A673 (cell line): ENCODE results near the gene PRKCA. TPM values are rescaled to one million over a fixed set of nuclear protein-coding genes. Genes with fewer than 3 reads are reported as not detected.

Experiments used
- BruUV-seq: library from RNA; stranded (reverse); fragments of 400-500 nt; replicated peaks from 2 replicates; lab custom pipeline; 2021; lab: Mats Ljungman, UMichigan
- CTCF ChIA-PET: fragments of 300-600 bp; sonication (Branson Sonifier 250); formaldehyde crosslinking; loops from one replicate; lab custom pipeline; 2022; ENCODE audit warnings: antibody characterized with exemption; lab: Charles Lee
- POLR2A ChIA-PET: fragments of 300-600 bp; sonication (Branson Sonifier 250); formaldehyde crosslinking; loops from one replicate; lab custom pipeline; 2022; ENCODE audit warnings: antibody characterized with exemption; ENCODE audit not compliant: low non-redundant PET; lab: Charles Lee
- DNase-seq: peaks from one replicate; pipeline ENCODE4 v3.0.0-alpha.2; 2015; ENCODE audit warnings: low spot score
- H3K27ac ChIP-seq: fragments of 200-600 bp; sonication (generic); 2 replicates; pipeline ENCODE4 v1.5.1; 2016; ENCODE audit warnings: mixed run types, low read depth, mild to moderate bottlenecking, mixed read lengths, antibody characterized with exemption, low read length; ENCODE audit not compliant: poor library complexity, severe bottlenecking
- H3K27me3 ChIP-seq: fragments of 200-600 bp; sonication (generic); replicated peaks from 2 replicates; pipeline ENCODE4 v1.6.1; 2017; ENCODE audit warnings: mixed run types, low read depth, mild to moderate bottlenecking, mixed read lengths, antibody characterized with exemption, low read length; ENCODE audit not compliant: insufficient read depth, poor library complexity
- H3K36me3 ChIP-seq: fragments of 200-600 bp; sonication (generic); 2 replicates; pipeline ENCODE4 v1.6.1; 2016; ENCODE audit warnings: mixed run types, mild to moderate bottlenecking, mixed read lengths, antibody characterized with exemption, low read length; ENCODE audit not compliant: insufficient read depth, poor library complexity, severe bottlenecking
- H3K4me1 ChIP-seq: fragments of 200-600 bp; sonication (generic); 2 replicates; pipeline ENCODE4 v1.6.1; 2017; ENCODE audit warnings: mixed run types, mild to moderate bottlenecking, mixed read lengths, antibody characterized with exemption, low read length; ENCODE audit not compliant: insufficient read depth, poor library complexity, severe bottlenecking
- H3K4me3 ChIP-seq: fragments of 200-600 bp; sonication (generic); 2 replicates; pipeline ENCODE4 v1.5.1; 2016; ENCODE audit warnings: low read depth, mixed run types, mild to moderate bottlenecking, mixed read lengths, low read length; ENCODE audit not compliant: poor library complexity, severe bottlenecking
- H3K9me3 ChIP-seq: fragments of 200-600 bp; sonication (generic); 2 replicates; pipeline ENCODE4 v1.6.1; 2016; ENCODE audit warnings: mixed run types, low read depth, mild to moderate bottlenecking, mixed read lengths, antibody characterized with exemption, low read length; ENCODE audit not compliant: poor library complexity, severe bottlenecking
- EZH2 ChIP-seq: fragments of 200-600 bp; sonication (generic); IDR thresholded peaks from 2 replicates; pipeline ENCODE4 v1.6.1; 2017; ENCODE audit warnings: borderline replicate concordance, low read depth, mild to moderate bottlenecking, mixed read lengths, antibody characterized with exemption, low read length; ENCODE audit not compliant: poor library complexity, severe bottlenecking
- intact Hi-C: fragments of 100-400 bp; cut with micrococcal nuclease; formaldehyde crosslinking; loops from one replicate; pipeline ENCODE4 v1.10.0; 2022; ENCODE audit not compliant: unreplicated experiment
- total RNA-seq: library from RNA; stranded (reverse); gene quantifications from 2 replicates; pipeline ENCODE4 v1.2.3, GENCODE V29; 2021
- TF ChIP-seq, protein P1 (sequence below): fragments of 300-800, 200-600 bp; sonication (generic); conservative IDR thresholded peaks from 2 replicates; pipeline ENCODE4 v1.5.1; 2017; ENCODE audit warnings: low read depth, mild to moderate bottlenecking, antibody characterized with exemption, low read length, moderate library complexity, mixed read lengths

PRKCA gene
- total RNA-seq, 1 experiment from 2014 or later = 16.3 TPM

DNA sequence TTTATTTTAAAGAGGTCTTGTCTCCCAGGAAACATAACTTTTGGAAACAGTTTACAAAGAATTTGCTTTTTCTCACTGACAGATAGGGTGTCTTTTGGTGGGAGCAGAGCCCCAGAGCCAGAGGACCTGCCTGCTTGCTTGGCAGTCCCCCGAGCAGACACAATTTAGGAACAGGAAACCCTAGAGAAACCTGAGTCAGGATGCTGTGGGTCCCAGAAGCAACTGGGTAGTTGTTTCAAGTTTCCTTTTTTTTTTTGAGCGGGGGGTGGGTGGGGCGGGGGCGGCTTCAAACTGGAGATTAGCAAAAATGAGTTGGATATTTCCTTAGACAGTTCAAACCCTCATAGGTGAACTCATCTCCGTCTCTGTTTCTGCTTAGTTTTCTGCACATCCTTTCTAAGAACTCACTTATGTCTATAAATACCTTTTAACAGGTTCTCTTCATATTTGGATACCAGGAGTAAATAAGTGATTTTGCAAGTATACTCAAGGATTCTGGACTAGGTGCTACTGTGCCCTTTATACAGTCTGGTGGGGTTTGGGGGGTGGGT is 135.1 kb downstream of the PRKCA start:
- no peaks in the 10 kb centered on the region for H3K27me3 ChIP-seq
- H3K9me3 ChIP-seq = no peaks in the 10 kb centered on the region
- no peaks in the 10 kb centered on the region for H3K36me3 ChIP-seq
- ChIA-PET POLR2A (no interaction called here), CTCF (no interaction called here)
- intact Hi-C loops = no loop called here
- no peak for DNase-seq
- no peak overlapping the region for H3K4me3 ChIP-seq
- no peaks in the 10 kb centered on the region for H3K4me1 ChIP-seq
- no peak overlapping the region for H3K27ac ChIP-seq
- no TSS peak for BruUV-seq
- TF ChIP-seq, protein P1, sequence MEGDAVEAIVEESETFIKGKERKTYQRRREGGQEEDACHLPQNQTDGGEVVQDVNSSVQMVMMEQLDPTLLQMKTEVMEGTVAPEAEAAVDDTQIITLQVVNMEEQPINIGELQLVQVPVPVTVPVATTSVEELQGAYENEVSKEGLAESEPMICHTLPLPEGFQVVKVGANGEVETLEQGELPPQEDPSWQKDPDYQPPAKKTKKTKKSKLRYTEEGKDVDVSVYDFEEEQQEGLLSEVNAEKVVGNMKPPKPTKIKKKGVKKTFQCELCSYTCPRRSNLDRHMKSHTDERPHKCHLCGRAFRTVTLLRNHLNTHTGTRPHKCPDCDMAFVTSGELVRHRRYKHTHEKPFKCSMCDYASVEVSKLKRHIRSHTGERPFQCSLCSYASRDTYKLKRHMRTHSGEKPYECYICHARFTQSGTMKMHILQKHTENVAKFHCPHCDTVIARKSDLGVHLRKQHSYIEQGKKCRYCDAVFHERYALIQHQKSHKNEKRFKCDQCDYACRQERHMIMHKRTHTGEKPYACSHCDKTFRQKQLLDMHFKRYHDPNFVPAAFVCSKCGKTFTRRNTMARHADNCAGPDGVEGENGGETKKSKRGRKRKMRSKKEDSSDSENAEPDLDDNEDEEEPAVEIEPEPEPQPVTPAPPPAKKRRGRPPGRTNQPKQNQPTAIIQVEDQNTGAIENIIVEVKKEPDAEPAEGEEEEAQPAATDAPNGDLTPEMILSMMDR = no peak
- TF ChIP-seq EZH2 = no peak

- no TSS peak for BruUV-seq
Measured at GRCh38 chr17:66438101-66438500, 135.7 kb downstream of the PRKCA start.

DNA sequence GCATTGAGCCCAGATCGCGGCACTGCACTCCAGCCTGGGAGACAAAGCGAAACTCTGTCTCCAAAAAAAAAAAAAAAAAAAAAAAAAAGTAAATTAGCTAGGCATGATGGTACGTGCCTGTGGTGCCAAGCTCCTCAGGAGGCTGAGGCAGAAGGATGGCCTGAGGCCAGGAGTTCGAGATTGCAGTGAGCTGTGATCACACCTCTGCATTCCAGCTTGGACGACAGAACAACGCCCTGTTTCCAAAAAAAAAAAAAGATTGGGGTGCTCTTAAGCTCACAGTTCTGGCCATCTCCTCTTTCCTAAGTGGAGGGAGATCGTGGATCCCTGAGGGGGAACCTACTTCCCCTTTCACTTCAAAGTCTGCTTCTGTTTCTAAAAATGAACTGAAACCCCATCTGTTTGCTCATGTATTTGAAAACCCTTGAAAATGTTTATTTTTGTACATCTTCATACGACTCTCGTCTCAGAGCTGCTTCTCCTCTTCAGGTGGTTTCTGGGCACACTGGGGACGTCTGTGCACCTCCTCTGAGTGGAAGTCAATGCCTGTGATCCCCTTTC is 138.8 kb downstream of the PRKCA start:
- POLR2A ChIA-PET = no interaction called here
- intact Hi-C loops = no loop called here

More at GRCh38 chr17:66438101-66438500, 135.7 kb downstream of the PRKCA start:
- intact Hi-C loops = no loop called here
- Histone ChIP-seq H3K27ac (no peak overlapping the region), H3K4me1 (no peaks in the 10 kb centered on the region), H3K9me3 (no peaks in the 10 kb centered on the region), H3K4me3 (no peak overlapping the region), H3K36me3 (no peaks in the 10 kb centered on the region), H3K27me3 (no peaks in the 10 kb centered on the region)
- ChIA-PET POLR2A (no interaction called here), CTCF (no interaction called here)
- no peak for DNase-seq
- no peak for TF ChIP-seq EZH2

More for the DNA sequence above, 138.8 kb downstream of the PRKCA start:
- BruUV-seq = no TSS peak
- DNase-seq = no peak
- Histone ChIP-seq H3K4me3 (no peak overlapping the region), H3K9me3 (no peaks in the 10 kb centered on the region), H3K27me3 (no peaks in the 10 kb centered on the region), H3K4me1 (no peaks in the 10 kb centered on the region), H3K27ac (no peak overlapping the region), H3K36me3 (no peaks in the 10 kb centered on the region)
- CTCF ChIA-PET = no interaction called here
- TF ChIP-seq EZH2 = no peak
- TF ChIP-seq, protein P1 = no peak
